Neural cell (in vitro differentiated cells): Measurements from ENCODE around the gene AGPAT4.

ENCODE experiments used
- CTCF ChIP-seq: fragments of 450-650 bp; IDR thresholded peaks from 2 replicates; pipeline ENCODE4 v1.5.1; 2014; ENCODE audit warnings: antibody characterized with exemption, mild to moderate bottlenecking, moderate library complexity; ENCODE audit not compliant: poor library complexity, severe bottlenecking
- EP300 ChIP-seq: fragments of 450-650 bp; conservative IDR thresholded peaks from 2 replicates; pipeline ENCODE4 v1.6.1; 2014; ENCODE audit warnings: antibody characterized with exemption, mild to moderate bottlenecking, moderate library complexity; ENCODE audit not compliant: poor library complexity, severe bottlenecking
- EZH2 ChIP-seq: fragments of 200-600, 300-800 bp; shearing (Covaris generic), sonication (generic); IDR thresholded peaks from 2 replicates; pipeline ENCODE4 v1.6.1; 2014; ENCODE audit warnings: antibody characterized with exemption, low read length, borderline replicate concordance, mild to moderate bottlenecking; ENCODE audit not compliant: insufficient read depth, poor library complexity, severe bottlenecking
- MXI1 ChIP-seq: fragments of 450-650 bp; conservative IDR thresholded peaks from 2 replicates; pipeline ENCODE4 v1.6.1; 2014; ENCODE audit warnings: antibody characterized with exemption, mild to moderate bottlenecking; ENCODE audit not compliant: poor library complexity, severe bottlenecking
- POLR2AphosphoS5 ChIP-seq: IDR thresholded peaks from 2 replicates; pipeline ENCODE4 v1.6.1; 2012
- RAD21 ChIP-seq: fragments of 450-650 bp; conservative IDR thresholded peaks from 2 replicates; pipeline ENCODE4 v1.6.1; 2014; ENCODE audit warnings: antibody characterized with exemption, mild to moderate bottlenecking, moderate library complexity
- REST ChIP-seq: IDR thresholded peaks from 2 replicates; pipeline ENCODE4 v1.6.1; 2012; ENCODE audit warnings: borderline replicate concordance
- SMC3 ChIP-seq: fragments of 450-650 bp; conservative IDR thresholded peaks from 2 replicates; pipeline ENCODE4 v1.6.1; 2014; ENCODE audit warnings: antibody characterized with exemption, mild to moderate bottlenecking, moderate library complexity; ENCODE audit not compliant: poor library complexity
- TAF1 ChIP-seq: IDR thresholded peaks from 2 replicates; pipeline ENCODE4 v1.6.1; 2012; ENCODE audit warnings: low read depth

GRCh38 chr6:161161121-161161520, 112.7 kb downstream of the AGPAT4 start:
- TF ChIP-seq CTCF: no peak
- no peak for TF ChIP-seq RAD21
- TF ChIP-seq EZH2: no peak
- no peak for TF ChIP-seq SMC3
- no peak for TF ChIP-seq POLR2AphosphoS5
- TF ChIP-seq TAF1: no peak
- TF ChIP-seq EP300: no peak
- no peak for TF ChIP-seq REST
- TF ChIP-seq MXI1: no peak
